ENCODE data around the gene PIP5K1B.

DNA sequence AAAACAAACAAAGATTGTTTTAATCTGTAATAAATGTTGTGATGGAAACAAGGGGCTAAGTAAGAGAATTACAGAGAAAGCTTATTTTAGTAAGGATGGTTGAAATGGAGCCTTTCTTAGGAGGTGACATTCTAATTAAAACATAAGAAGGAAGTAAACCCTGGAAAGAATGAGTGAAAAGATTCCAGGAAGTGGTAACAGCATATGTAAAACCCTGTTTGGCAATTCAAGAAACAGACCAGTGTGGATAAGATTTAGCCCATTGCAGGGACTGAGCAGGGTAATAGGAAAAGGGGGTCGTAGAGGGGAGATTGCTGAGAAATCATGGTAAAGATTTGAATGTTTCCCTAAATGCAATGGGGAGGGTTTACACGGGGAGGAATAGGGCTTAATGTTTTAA lies 21.6 kb upstream of the PIP5K1B start:
- TF ChIP-seq CTCF (IDR thresholded peaks at IDR 0.05; ENCODE audit: insufficient read depth, low read depth, low read length) (no peak), EZH2 (IDR thresholded peaks at IDR 0.05; ENCODE audit: insufficient read depth, low read length) (no peak)

Data from astrocyte (in vitro differentiated cells and primary cell).